Activated naive CD8-positive, alpha-beta T cell (primary cell): Measurements from ENCODE around the gene LIPC.
A peak's percentile ranks its signal among the peaks of the same experiment; 100 is the strongest.

Experiments used
- H3K27ac Mint-ChIP-seq: one replicate; pipeline ENCODE4 v1.8.0; 2021; ENCODE audit warnings: mixed read lengths
- H3K27me3 Mint-ChIP-seq: one replicate; pipeline ENCODE4 v1.8.0; 2021; ENCODE audit warnings: mixed read lengths
- H3K36me3 Mint-ChIP-seq: one replicate; pipeline ENCODE4 v1.8.0; 2021; ENCODE audit warnings: mixed read lengths
- H3K4me1 Mint-ChIP-seq: one replicate; pipeline ENCODE4 v1.8.0; 2021; ENCODE audit warnings: low read depth, mixed read lengths
- H3K4me3 Mint-ChIP-seq: one replicate; pipeline ENCODE4 v1.8.0; 2021; ENCODE audit warnings: mild to moderate bottlenecking, mixed read lengths
- H3K9me3 Mint-ChIP-seq: one replicate; pipeline ENCODE4 v1.8.0; 2021; ENCODE audit warnings: low read depth, mixed read lengths

The LIPC gene

DNA sequence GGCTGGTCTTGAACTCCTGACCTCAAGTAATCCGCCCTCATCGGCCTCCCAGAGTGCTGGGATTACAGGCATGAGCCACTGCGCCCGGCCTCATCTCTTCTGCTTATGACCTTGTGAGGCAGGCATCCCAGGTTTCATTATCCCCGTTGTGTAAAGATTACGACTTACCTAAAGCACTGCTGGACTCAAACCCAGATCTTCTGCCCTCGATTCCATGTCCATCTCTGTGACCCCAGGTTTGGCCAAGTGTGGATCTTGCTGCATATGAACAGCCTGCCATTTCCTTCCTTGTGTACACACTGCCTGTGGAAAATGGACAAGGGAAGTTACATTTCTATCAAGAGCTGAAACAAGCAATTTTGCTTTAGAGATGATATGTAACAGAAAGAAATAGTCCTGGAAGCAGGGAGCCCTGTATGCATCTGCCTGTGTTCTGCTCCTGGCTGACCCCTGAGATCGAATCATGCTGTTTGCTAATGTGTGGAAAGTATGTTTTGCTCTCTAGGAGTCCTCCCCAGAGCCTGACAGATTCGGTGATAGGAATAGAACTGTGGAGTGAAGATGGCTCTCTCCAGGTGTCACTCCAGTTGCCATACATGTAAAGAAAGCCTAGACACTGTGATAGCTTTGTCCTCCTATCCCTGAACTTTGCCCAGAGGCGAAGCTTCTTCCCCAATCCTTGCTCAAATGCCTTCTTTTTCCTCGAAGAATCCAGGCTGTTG, 11.8 kb upstream of the LIPC start:
- Mint-ChIP-seq H3K36me3 (peaks cover 4% of the 10 kb centered on the region), H3K9me3 (no peaks in the 10 kb centered on the region), H3K27ac (peak overlapping the region; percentile 19), H3K4me1 (peaks cover 5% of the 10 kb centered on the region), H3K27me3 (no peaks in the 10 kb centered on the region), H3K4me3 (no peak overlapping the region)

DNA sequence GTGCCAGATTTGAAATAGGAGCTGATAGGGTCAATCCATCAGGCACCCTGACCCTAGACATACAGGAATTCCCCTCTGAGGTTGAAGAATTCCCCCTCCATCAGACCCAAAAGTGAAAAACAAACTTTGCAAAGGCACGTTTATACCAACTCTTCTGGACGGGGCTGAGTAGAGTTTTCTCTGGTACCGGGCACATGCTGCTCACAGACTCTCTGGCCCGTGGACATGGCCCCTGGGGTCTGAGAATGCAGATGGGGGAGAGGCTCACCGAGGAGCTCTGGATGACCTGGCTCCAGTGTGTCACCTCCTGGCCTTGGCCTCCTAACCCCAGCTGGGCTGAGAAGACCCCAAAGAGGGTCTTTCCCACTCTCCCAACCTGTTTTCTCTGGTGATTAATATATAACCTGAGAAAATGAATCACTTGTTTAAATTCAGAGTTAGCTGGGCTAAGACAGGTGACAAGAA, 11.2 kb upstream of the LIPC start:
- Mint-ChIP-seq H3K36me3 (peaks cover 4% of the 10 kb centered on the region), H3K27me3 (no peaks in the 10 kb centered on the region), H3K9me3 (no peaks in the 10 kb centered on the region), H3K27ac (peak overlapping the region; percentile 16), H3K4me3 (no peak overlapping the region), H3K4me1 (peaks cover 5% of the 10 kb centered on the region)

DNA sequence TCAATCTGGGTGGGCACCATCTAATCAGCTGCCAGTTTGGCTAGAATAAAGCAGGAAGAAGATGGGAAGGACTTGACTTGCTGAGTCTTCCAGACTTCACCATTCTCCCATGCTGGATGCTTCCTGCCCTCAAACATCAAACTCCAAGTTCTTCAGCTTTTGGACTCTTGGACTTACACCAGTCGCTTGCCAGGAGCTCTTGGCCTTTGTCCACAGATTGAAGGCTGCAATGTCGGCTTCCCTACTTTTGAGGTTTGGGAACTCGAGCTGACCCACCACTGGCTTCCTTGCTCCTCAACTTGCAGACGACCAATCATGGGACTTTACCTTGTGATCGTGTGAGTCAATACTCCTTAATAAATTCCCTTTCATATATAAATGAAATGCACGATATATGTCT, 8.6 kb upstream of the LIPC start:
- H3K4me1 Mint-ChIP-seq = peaks cover 5% of the 10 kb centered on the region
- no peaks in the 10 kb centered on the region for H3K9me3 Mint-ChIP-seq
- H3K4me3 Mint-ChIP-seq = no peak overlapping the region
- no peaks in the 10 kb centered on the region for H3K27me3 Mint-ChIP-seq
- H3K36me3 Mint-ChIP-seq = peaks cover 2% of the 10 kb centered on the region
- no peak overlapping the region for H3K27ac Mint-ChIP-seq

- no peak overlapping the region for H3K27ac Mint-ChIP-seq
- no peaks in the 10 kb centered on the region for H3K27me3 Mint-ChIP-seq
- peaks cover 5% of the 10 kb centered on the region for H3K4me1 Mint-ChIP-seq
- peaks cover 2% of the 10 kb centered on the region for H3K36me3 Mint-ChIP-seq
- no peak overlapping the region for H3K4me3 Mint-ChIP-seq
- H3K9me3 Mint-ChIP-seq = no peaks in the 10 kb centered on the region
Observed at GRCh38 chr15:58423831-58424608, 7.8 kb upstream of the LIPC start.

- Mint-ChIP-seq H3K9me3 (no peaks in the 10 kb centered on the region), H3K36me3 (peaks cover 2% of the 10 kb centered on the region), H3K27ac (no peak overlapping the region), H3K27me3 (no peaks in the 10 kb centered on the region), H3K4me3 (no peak overlapping the region), H3K4me1 (peaks cover 5% of the 10 kb centered on the region)
Observed at GRCh38 chr15:58424722-58425121, 7.1 kb upstream of the LIPC start.

- Mint-ChIP-seq H3K9me3 (no peaks in the 10 kb centered on the region), H3K36me3 (no peaks in the 10 kb centered on the region), H3K4me1 (peaks cover 5% of the 10 kb centered on the region), H3K27me3 (no peaks in the 10 kb centered on the region), H3K27ac (no peak overlapping the region), H3K4me3 (no peak overlapping the region)
Observed at GRCh38 chr15:58425185-58425584, 6.6 kb upstream of the LIPC start.

DNA sequence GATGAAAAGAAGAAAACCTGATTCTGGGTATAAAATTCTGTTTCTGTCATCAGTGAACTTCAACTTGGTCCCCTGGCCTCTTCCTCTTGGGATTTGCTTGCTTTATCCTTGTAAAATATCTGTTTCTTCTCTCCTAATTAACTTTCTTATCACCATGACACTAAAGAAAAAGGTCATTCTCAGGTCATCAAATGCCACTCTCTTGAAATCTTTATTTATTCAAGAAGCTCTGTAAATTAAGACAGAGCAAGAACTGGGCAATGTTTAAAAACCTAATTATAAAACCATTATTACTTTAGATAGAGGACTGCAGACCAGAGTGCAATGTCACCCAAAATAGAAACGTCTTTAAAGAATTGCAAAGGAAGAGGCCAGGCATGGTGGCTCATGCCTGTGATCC, 6.0 kb upstream of the LIPC start:
- Mint-ChIP-seq H3K27ac (no peak overlapping the region), H3K4me3 (no peak overlapping the region), H3K4me1 (peaks cover 2% of the 10 kb centered on the region), H3K9me3 (no peaks in the 10 kb centered on the region), H3K27me3 (no peaks in the 10 kb centered on the region), H3K36me3 (no peaks in the 10 kb centered on the region)

DNA sequence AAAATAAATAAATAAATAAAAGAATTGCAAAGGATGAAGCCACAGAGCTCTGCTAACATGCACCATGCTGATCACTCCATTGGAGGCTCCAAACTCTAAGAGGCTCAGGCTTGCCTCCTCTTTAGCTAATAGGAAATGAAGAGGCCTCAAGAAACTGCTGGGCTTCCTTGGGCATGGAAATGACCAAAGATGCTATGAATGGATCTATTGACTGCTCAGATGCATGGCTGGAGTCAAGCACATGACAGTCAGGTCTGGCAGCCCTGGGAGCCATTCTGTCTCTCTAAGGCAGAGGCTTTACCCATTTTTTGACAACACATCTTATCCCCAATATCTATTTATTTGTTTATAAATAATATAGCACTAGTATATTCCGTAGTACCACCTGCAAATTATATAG, 5.3 kb upstream of the LIPC start:
- Mint-ChIP-seq H3K27me3 (no peaks in the 10 kb centered on the region), H3K36me3 (no peaks in the 10 kb centered on the region), H3K27ac (no peak overlapping the region), H3K4me1 (no peaks in the 10 kb centered on the region), H3K9me3 (no peaks in the 10 kb centered on the region), H3K4me3 (no peak overlapping the region)

GRCh38 chr15:58427987-58428386, 3.8 kb upstream of the LIPC start:
- Mint-ChIP-seq H3K36me3 (no peaks in the 10 kb centered on the region), H3K9me3 (no peaks in the 10 kb centered on the region), H3K27ac (no peak overlapping the region), H3K4me3 (no peak overlapping the region), H3K4me1 (no peaks in the 10 kb centered on the region), H3K27me3 (no peaks in the 10 kb centered on the region)

GRCh38 chr15:58430224-58430787, 1.5 kb upstream of the LIPC start:
- no peaks in the 10 kb centered on the region for H3K4me1 Mint-ChIP-seq
- no peaks in the 10 kb centered on the region for H3K9me3 Mint-ChIP-seq
- no peak overlapping the region for H3K4me3 Mint-ChIP-seq
- no peak overlapping the region for H3K27ac Mint-ChIP-seq
- H3K27me3 Mint-ChIP-seq = no peaks in the 10 kb centered on the region
- no peaks in the 10 kb centered on the region for H3K36me3 Mint-ChIP-seq

GRCh38 chr15:58432401-58432800, 610 bp downstream of the LIPC start:
- H3K4me1 Mint-ChIP-seq = no peaks in the 10 kb centered on the region
- H3K27me3 Mint-ChIP-seq = no peaks in the 10 kb centered on the region
- H3K9me3 Mint-ChIP-seq = no peaks in the 10 kb centered on the region
- no peak overlapping the region for H3K4me3 Mint-ChIP-seq
- H3K36me3 Mint-ChIP-seq = no peaks in the 10 kb centered on the region
- H3K27ac Mint-ChIP-seq = no peak overlapping the region

DNA sequence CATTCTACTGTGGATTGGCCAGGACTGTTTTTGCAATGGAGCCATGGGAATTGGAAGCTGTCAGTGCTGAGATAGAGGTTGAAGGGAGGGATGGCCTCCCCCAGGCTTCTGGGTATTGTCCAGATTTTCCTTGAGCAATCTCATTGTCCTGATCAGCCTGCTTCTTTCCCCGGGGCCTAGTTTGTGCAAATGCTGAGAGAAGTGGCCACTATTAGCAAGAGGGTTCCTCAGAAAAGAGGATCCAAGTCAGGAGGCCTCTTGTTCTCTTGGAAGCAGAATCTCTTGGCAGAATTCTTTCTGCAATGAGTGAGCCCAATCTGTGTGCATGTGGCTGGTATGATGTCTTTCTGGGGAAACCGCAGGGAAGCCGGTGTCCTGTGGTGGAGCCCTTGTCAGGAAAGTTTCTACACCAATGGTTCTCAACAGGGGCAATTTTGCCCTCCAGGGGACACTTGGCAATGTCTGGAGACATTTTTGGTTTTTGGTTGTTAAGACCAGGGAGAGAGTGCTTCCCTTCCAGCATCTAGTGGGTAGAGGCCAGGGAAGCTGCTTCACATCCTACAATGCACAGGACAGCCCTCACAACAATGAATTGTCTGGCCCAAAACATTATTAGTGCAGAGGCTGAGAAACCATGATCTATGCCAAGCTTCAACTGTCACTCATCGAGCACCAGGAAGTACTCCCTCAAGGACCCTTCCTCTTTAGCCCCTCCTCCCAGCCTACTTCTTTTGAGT, 2.0 kb downstream of the LIPC start:
- H3K27me3 Mint-ChIP-seq = no peaks in the 10 kb centered on the region
- H3K27ac Mint-ChIP-seq = no peak overlapping the region
- no peak overlapping the region for H3K4me3 Mint-ChIP-seq
- no peaks in the 10 kb centered on the region for H3K36me3 Mint-ChIP-seq
- no peaks in the 10 kb centered on the region for H3K4me1 Mint-ChIP-seq
- H3K9me3 Mint-ChIP-seq = no peaks in the 10 kb centered on the region

DNA sequence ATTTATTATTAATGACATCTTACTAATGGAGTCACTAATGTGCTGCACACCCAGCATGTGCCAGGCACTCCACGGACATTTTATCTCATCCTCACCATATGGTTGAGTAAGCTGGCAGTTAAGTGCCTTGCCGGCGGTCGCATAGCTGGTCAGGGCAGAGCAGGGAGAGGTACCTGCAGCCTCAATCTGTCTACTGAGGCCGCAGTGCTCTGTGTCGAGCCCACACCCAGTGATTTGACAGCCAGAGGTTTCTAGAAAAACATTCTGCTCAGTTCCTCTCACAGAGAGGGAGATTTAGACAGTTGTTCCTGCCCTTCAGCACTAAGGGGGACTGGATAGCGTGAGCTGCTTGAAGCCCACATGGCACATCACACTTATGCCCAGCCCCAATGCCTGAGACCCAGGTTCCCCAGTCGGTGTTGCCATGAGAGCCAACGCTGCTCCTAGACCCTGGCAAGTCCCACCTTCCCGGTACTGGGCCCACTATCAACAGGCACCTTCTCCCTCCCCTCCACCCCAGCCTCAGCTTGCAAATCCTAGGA, 2.6 kb downstream of the LIPC start:
- Mint-ChIP-seq H3K36me3 (no peaks in the 10 kb centered on the region), H3K27ac (no peak overlapping the region), H3K27me3 (no peaks in the 10 kb centered on the region), H3K9me3 (no peaks in the 10 kb centered on the region), H3K4me3 (no peak overlapping the region), H3K4me1 (peaks cover 2% of the 10 kb centered on the region)

DNA sequence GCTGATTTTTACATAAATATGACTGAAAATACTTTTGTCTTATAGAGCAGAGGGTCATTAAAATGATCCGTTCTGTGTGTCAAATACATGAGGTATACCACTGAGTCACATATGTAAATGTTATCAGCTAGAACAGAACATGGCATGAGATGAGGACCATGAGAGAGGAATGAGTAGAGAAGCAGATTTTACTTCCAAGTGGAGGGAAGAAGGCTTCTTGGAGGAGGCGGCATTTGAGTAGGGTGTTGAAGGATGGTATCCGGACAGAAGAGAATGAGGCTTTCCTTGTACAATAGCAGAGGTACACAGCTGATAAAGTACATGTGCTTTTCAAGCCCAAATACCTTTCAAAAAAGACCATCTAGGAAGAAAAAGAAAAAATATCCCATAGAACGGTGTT, 4.8 kb downstream of the LIPC start:
- Mint-ChIP-seq H3K4me3 (no peak overlapping the region), H3K27me3 (no peaks in the 10 kb centered on the region), H3K9me3 (no peaks in the 10 kb centered on the region), H3K36me3 (no peaks in the 10 kb centered on the region), H3K27ac (no peak overlapping the region), H3K4me1 (peaks cover 11% of the 10 kb centered on the region)
